ENCODE results near the gene LEFTY2.

- TF ChIP-seq REST (IDR thresholded peaks at IDR 0.05; ENCODE audit: insufficient replicate concordance, low read depth), result no peak
- no peak for TF ChIP-seq POLR2AphosphoS5 (IDR thresholded peaks at IDR 0.05; ENCODE audit: low read depth)
- TF ChIP-seq CTCF (IDR thresholded peaks at IDR 0.05; ENCODE audit: insufficient read depth, low read length), result no peak
- no peak for TF ChIP-seq SPI1 (IDR thresholded peaks at IDR 0.05; ENCODE audit: borderline replicate concordance, low read depth)
Measured at GRCh38 chr1:225907341-225907740, 33.7 kb downstream of the LEFTY2 start.
